DMS153 treated with DMSO at 0.1 percent for 48 hours (cell line): ENCODE measurements around the gene CCDC110.
A peak's percentile ranks its signal among the peaks of the same experiment; 100 is the strongest.

Source experiments
- DNase-seq: peaks from one replicate; lab custom pipeline; 2025; ENCODE audit not compliant: unreplicated experiment; lab: John Stamatoyannopoulos, UW

The CCDC110 gene

GRCh38 chr4:185424905-185425646, 46.5 kb downstream of the CCDC110 start:
- no peak for DNase-seq

- DNase-seq, result no peak
Measured at GRCh38 chr4:185421366-185422124, 50.0 kb downstream of the CCDC110 start.

GRCh38 chr4:185416955-185417354, 54.6 kb downstream of the CCDC110 start:
- DNase-seq, result no peak

- no peak for DNase-seq
Measured at GRCh38 chr4:185412412-185412811, 59.1 kb downstream of the CCDC110 start.

GRCh38 chr4:185411849-185412248, 59.7 kb downstream of the CCDC110 start:
- DNase-seq, result no peak

GRCh38 chr4:185408432-185408831, 63.1 kb downstream of the CCDC110 start:
- DNase-seq, result no peak

GRCh38 chr4:185405296-185405999, 66.1 kb downstream of the CCDC110 start:
- DNase-seq, result no peak

- no peak for DNase-seq
Measured at GRCh38 chr4:185404031-185404430, 67.5 kb downstream of the CCDC110 start.

- DNase-seq, result peak; percentile 7
Measured at GRCh38 chr4:185399466-185399865, 72.1 kb downstream of the CCDC110 start.

GRCh38 chr4:185398618-185399017, 72.9 kb downstream of the CCDC110 start:
- no peak for DNase-seq

GRCh38 chr4:185396724-185397385, 74.7 kb downstream of the CCDC110 start, which contains the start of gene ANKRD37:
Gene ANKRD37, plus strand, starts transcription at chr4:185396841. Its CDS starts 83 bp downstream, at chr4:185396924.
- peak; percentile 36 for DNase-seq

- peak; percentile 95 for DNase-seq
Measured at GRCh38 chr4:185395956-185396723, 75.4 kb downstream of the CCDC110 start.

- DNase-seq, result peak; percentile 57
Measured at GRCh38 chr4:185395238-185395955, 76.1 kb downstream of the CCDC110 start, which contains the start of gene LRP2BP. Gene LRP2BP, minus strand, starts transcription at chr4:185395924. Its CDS starts 17,738 bp downstream, at chr4:185378186.
